Measurements from ENCODE around the gene CCSER1. TPM values are rescaled to one million over a fixed set of nuclear protein-coding genes. Genes with fewer than 3 reads are reported as not detected.
"Not testable (repeated sequence)": the region's sequence is repeated elsewhere in the genome, so short reads cannot be mapped to it uniquely, and the experiment has no call there.

CCSER1 gene
- total RNA-seq, 2 experiments from 2014 or later, result not detected

GRCh38 chr4:91448668-91449330, 1321.6 kb downstream of the CCSER1 start:
- Mint-ChIP-seq H3K4me1 (ENCODE audit: low read depth) (no peaks in the 10 kb centered on the region), H3K9me3 (peaks cover 19% of the 10 kb centered on the region), H3K27ac (no peak overlapping the region), H3K36me3 (ENCODE audit: low read depth) (no peaks in the 10 kb centered on the region), H3K4me3 (no peak overlapping the region), H3K27me3 (no peaks in the 10 kb centered on the region)
- CTCF ChIA-PET, result no interaction called here
- ATAC-seq, result no peak
- POLR2A ChIA-PET, result no interaction called here
- TF ChIP-seq CTCF (IDR thresholded peaks at IDR 0.05), result no peak
- intact Hi-C loops (cut with micrococcal nuclease), result no loop called here
- no peak for DNase-seq

GRCh38 chr4:91454111-91454510, 1326.9 kb downstream of the CCSER1 start:
- Mint-ChIP-seq H3K4me3 (no peak overlapping the region), H3K27me3 (no peaks in the 10 kb centered on the region), H3K9me3 (peaks cover 18% of the 10 kb centered on the region), H3K27ac (no peak overlapping the region), H3K4me1 (ENCODE audit: low read depth) (no peaks in the 10 kb centered on the region), H3K36me3 (ENCODE audit: low read depth) (no peaks in the 10 kb centered on the region)
- ChIA-PET CTCF (no interaction called here), POLR2A (no interaction called here)
- ATAC-seq, result no peak
- intact Hi-C loops (cut with micrococcal nuclease), result no loop called here
- TF ChIP-seq CTCF (IDR thresholded peaks at IDR 0.05), result no peak
- DNase-seq, result no peak

GRCh38 chr4:91462566-91462965, 1335.4 kb downstream of the CCSER1 start:
- H3K27me3 Mint-ChIP-seq; H3K4me3 Mint-ChIP-seq; CTCF ChIA-PET; H3K4me1 Mint-ChIP-seq (ENCODE audit: low read depth); DNase-seq; POLR2A ChIA-PET; intact Hi-C loops (cut with micrococcal nuclease); H3K27ac Mint-ChIP-seq; H3K36me3 Mint-ChIP-seq (ENCODE audit: low read depth); ATAC-seq: not testable (repeated sequence)
- peaks cover 15% of the 10 kb centered on the region for H3K9me3 Mint-ChIP-seq

- no peak for TF ChIP-seq CTCF (IDR thresholded peaks at IDR 0.05)
- Mint-ChIP-seq H3K27ac (no peak overlapping the region), H3K27me3 (no peaks in the 10 kb centered on the region), H3K9me3 (peaks cover 10% of the 10 kb centered on the region), H3K4me1 (ENCODE audit: low read depth) (no peaks in the 10 kb centered on the region), H3K36me3 (ENCODE audit: low read depth) (no peaks in the 10 kb centered on the region), H3K4me3 (no peak overlapping the region)
- no peak for DNase-seq
- ATAC-seq, result no peak
- ChIA-PET POLR2A (no interaction called here), CTCF (no interaction called here)
- intact Hi-C loops (cut with micrococcal nuclease), result no loop called here
These were observed 1343.5 kb downstream of the CCSER1 start for GRCh38 chr4:91470671-91471070.

GRCh38 chr4:91471280-91471679, 1344.1 kb downstream of the CCSER1 start:
- no peak overlapping the region for H3K27ac Mint-ChIP-seq
- no peak for TF ChIP-seq CTCF (IDR thresholded peaks at IDR 0.05)
- ChIA-PET POLR2A (no interaction called here), CTCF (no interaction called here)
- H3K36me3 Mint-ChIP-seq (ENCODE audit: low read depth), result no peaks in the 10 kb centered on the region
- ATAC-seq (no peak), DNase-seq (no peak)
- no peaks in the 10 kb centered on the region for H3K27me3 Mint-ChIP-seq
- no peak overlapping the region for H3K4me3 Mint-ChIP-seq
- no peaks in the 10 kb centered on the region for H3K4me1 Mint-ChIP-seq (ENCODE audit: low read depth)
- H3K9me3 Mint-ChIP-seq, result peaks cover 12% of the 10 kb centered on the region
- intact Hi-C loops (cut with micrococcal nuclease), result no loop called here

- no peaks in the 10 kb centered on the region for H3K27me3 Mint-ChIP-seq
- intact Hi-C loops (cut with micrococcal nuclease), result no loop called here
- H3K9me3 Mint-ChIP-seq, result peaks cover 14% of the 10 kb centered on the region
- H3K36me3 Mint-ChIP-seq (ENCODE audit: low read depth), result no peaks in the 10 kb centered on the region
- ChIA-PET CTCF (no interaction called here), POLR2A (no interaction called here)
- H3K27ac Mint-ChIP-seq, result no peak overlapping the region
- H3K4me1 Mint-ChIP-seq (ENCODE audit: low read depth), result no peaks in the 10 kb centered on the region
- ATAC-seq (no peak), DNase-seq (no peak)
- H3K4me3 Mint-ChIP-seq, result no peak overlapping the region
- TF ChIP-seq CTCF (IDR thresholded peaks at IDR 0.05), result no peak
These were observed 1344.9 kb downstream of the CCSER1 start for GRCh38 chr4:91472046-91472445.

All from activated CD8-positive, alpha-beta T cell treated with anti-CD3 and anti-CD28 coated beads for 36 hours (primary cell).